Esophagus squamous epithelium (tissue), 4 donors: ENCODE data around the gene BRME1.

ENCODE experiments used
- CTCF ChIP-seq, 6 experiments: fragments of 450-650 bp in 4 of 6; fragments of 200-600 bp in 2 of 6; sonication (generic) in 2 of 6; IDR thresholded peaks; one replicate each; pipeline ENCODE4 v1.5.1; 2016 to 2019; ENCODE audit warnings: antibody characterized with exemption in 6 of 6, mild to moderate bottlenecking in 4 of 6, moderate library complexity in 4 of 6
- POLR2A ChIP-seq, 4 donors: fragments of 450-650 bp; IDR thresholded peaks; one replicate each; pipeline ENCODE4 v1.6.1; 2017; ENCODE audit warnings: antibody characterized with exemption in 4 of 4, mild to moderate bottlenecking in 4 of 4, moderate library complexity in 3 of 4

- TF ChIP-seq CTCF (IDR thresholded peaks at IDR 0.05) (no peak), POLR2A (IDR thresholded peaks at IDR 0.05) (no peak)
Measured at GRCh38 chr19:13913352-13913751, 7.4 kb upstream of the BRME1 start.
